GM21360 (cell line): ENCODE measurements around the gene SPATA12.
A peak's percentile ranks its signal among the peaks of the same experiment; 100 is the strongest.

ENCODE experiments used
- ATAC-seq: cut with Tn5 transposase; IDR thresholded peaks from one replicate; pipeline ENCODE4 v1.9.1; 2021; ENCODE audit warnings: mild to moderate bottlenecking, moderate library complexity; ENCODE audit not compliant: unreplicated experiment

The SPATA12 gene

GRCh38 chr3:57052662-57053061 lies 7.8 kb upstream of the SPATA12 start:
- ATAC-seq = no peak

- ATAC-seq = no peak
Observed at GRCh38 chr3:57053122-57053521, 7.3 kb upstream of the SPATA12 start.

GRCh38 chr3:57057351-57057750 lies 3.1 kb upstream of the SPATA12 start:
- ATAC-seq = no peak

GRCh38 chr3:57059411-57059810 lies 1.1 kb upstream of the SPATA12 start:
- ATAC-seq = no peak

- ATAC-seq = no peak
Observed at GRCh38 chr3:57061556-57061955, 1.1 kb downstream of the SPATA12 start.

- ATAC-seq = no peak
Observed at GRCh38 chr3:57062101-57062631, 1.7 kb downstream of the SPATA12 start.

GRCh38 chr3:57063032-57063431 lies 2.6 kb downstream of the SPATA12 start:
- ATAC-seq = no peak

- no peak for ATAC-seq
Observed at GRCh38 chr3:57064001-57064400, 3.5 kb downstream of the SPATA12 start.

- no peak for ATAC-seq
Observed at GRCh38 chr3:57064572-57064971, 4.1 kb downstream of the SPATA12 start.

- no peak for ATAC-seq
Observed at GRCh38 chr3:57065588-57065987, 5.1 kb downstream of the SPATA12 start.

- ATAC-seq = no peak
Observed at GRCh38 chr3:57066471-57066870, 6.0 kb downstream of the SPATA12 start.

GRCh38 chr3:57068437-57069089 lies 8.1 kb downstream of the SPATA12 start:
- peak; percentile 99 for ATAC-seq

- ATAC-seq = no peak
Observed at GRCh38 chr3:57069503-57069902, 9.0 kb downstream of the SPATA12 start.

GRCh38 chr3:57073628-57074027 lies 13.2 kb downstream of the SPATA12 start:
- ATAC-seq = no peak

- ATAC-seq = no peak
Observed at GRCh38 chr3:57074135-57074534, 13.7 kb downstream of the SPATA12 start.

- ATAC-seq = no peak
Observed at GRCh38 chr3:57076422-57076951, 16.0 kb downstream of the SPATA12 start.

GRCh38 chr3:57077630-57078343 lies 17.3 kb downstream of the SPATA12 start:
- ATAC-seq = no peak

GRCh38 chr3:57078344-57078634 lies 17.8 kb downstream of the SPATA12 start:
- ATAC-seq = no peak

- no peak for ATAC-seq
Observed at GRCh38 chr3:57078635-57079473, 18.4 kb downstream of the SPATA12 start.

GRCh38 chr3:57079474-57079831 lies 19.0 kb downstream of the SPATA12 start:
- no peak for ATAC-seq

- ATAC-seq = no peak
Observed at GRCh38 chr3:57080171-57080570, 19.7 kb downstream of the SPATA12 start.

- ATAC-seq = no peak
Observed at GRCh38 chr3:57081173-57081572, 20.7 kb downstream of the SPATA12 start.
